Measurements from ENCODE around the gene TBL1X.

TBL1X gene

GRCh38 chrX:9724711-9725110, 259.9 kb downstream of the TBL1X start:
- Histone ChIP-seq H3K4me3 (ENCODE audit: low read depth, low read length) (no peak overlapping the region), H3K27ac (ENCODE audit: low read depth, low read length) (no peak overlapping the region), H3K79me2 (ENCODE audit: control insufficient read depth, insufficient read depth, low read length, unreplicated experiment) (no peaks in the 10 kb centered on the region), H3K36me3 (ENCODE audit: insufficient read depth, low read length) (no peaks in the 10 kb centered on the region), H3K27me3 (ENCODE audit: insufficient read depth, low read length) (no peaks in the 10 kb centered on the region), H3K4me1 (ENCODE audit: control insufficient read depth, insufficient read depth, low read length, unreplicated experiment) (no peaks in the 10 kb centered on the region), H2AFZ (ENCODE audit: low read length, unreplicated experiment) (no peak overlapping the region)

- H3K79me2 ChIP-seq (ENCODE audit: control insufficient read depth, insufficient read depth, low read length, unreplicated experiment), result no peaks in the 10 kb centered on the region
- no peaks in the 10 kb centered on the region; the same call in 1 of the 2 replicates for H3K27me3 ChIP-seq (ENCODE audit: insufficient read depth, low read length)
- no peak overlapping the region for H2AFZ ChIP-seq (ENCODE audit: low read length, unreplicated experiment)
- no peaks in the 10 kb centered on the region for H3K4me1 ChIP-seq (ENCODE audit: control insufficient read depth, insufficient read depth, low read length, unreplicated experiment)
- H3K4me3 ChIP-seq (ENCODE audit: low read depth, low read length), result no peak overlapping the region
- H3K27ac ChIP-seq (ENCODE audit: low read depth, low read length), result no peak overlapping the region
- H3K36me3 ChIP-seq (ENCODE audit: insufficient read depth, low read length), result no peaks in the 10 kb centered on the region
Measured at GRCh38 chrX:9728261-9728660, 263.4 kb downstream of the TBL1X start.

GRCh38 chrX:9729171-9729885, 264.5 kb downstream of the TBL1X start:
- no peak overlapping the region for H2AFZ ChIP-seq (ENCODE audit: low read length, unreplicated experiment)
- H3K4me3 ChIP-seq (ENCODE audit: low read depth, low read length), result no peak overlapping the region
- no peaks in the 10 kb centered on the region for H3K79me2 ChIP-seq (ENCODE audit: control insufficient read depth, insufficient read depth, low read length, unreplicated experiment)
- H3K36me3 ChIP-seq (ENCODE audit: insufficient read depth, low read length), result no peaks in the 10 kb centered on the region
- no peak overlapping the region for H3K27ac ChIP-seq (ENCODE audit: low read depth, low read length)
- no peaks in the 10 kb centered on the region for H3K4me1 ChIP-seq (ENCODE audit: control insufficient read depth, insufficient read depth, low read length, unreplicated experiment)
- H3K27me3 ChIP-seq (ENCODE audit: insufficient read depth, low read length), result no peaks in the 10 kb centered on the region; the same call in 1 of the 2 replicates

GRCh38 chrX:9730078-9730477, 265.2 kb downstream of the TBL1X start:
- H3K27ac ChIP-seq (ENCODE audit: low read depth, low read length), result no peak overlapping the region
- no peaks in the 10 kb centered on the region for H3K36me3 ChIP-seq (ENCODE audit: insufficient read depth, low read length)
- no peaks in the 10 kb centered on the region for H3K79me2 ChIP-seq (ENCODE audit: control insufficient read depth, insufficient read depth, low read length, unreplicated experiment)
- no peak overlapping the region for H3K4me3 ChIP-seq (ENCODE audit: low read depth, low read length)
- H3K27me3 ChIP-seq (ENCODE audit: insufficient read depth, low read length), result no peaks in the 10 kb centered on the region; the same call in 1 of the 2 replicates
- no peaks in the 10 kb centered on the region for H3K4me1 ChIP-seq (ENCODE audit: control insufficient read depth, insufficient read depth, low read length, unreplicated experiment)
- H2AFZ ChIP-seq (ENCODE audit: low read length, unreplicated experiment), result no peak overlapping the region

GRCh38 chrX:9730752-9731151, 265.9 kb downstream of the TBL1X start:
- Histone ChIP-seq H3K36me3 (ENCODE audit: insufficient read depth, low read length) (no peaks in the 10 kb centered on the region), H3K4me3 (ENCODE audit: low read depth, low read length) (no peak overlapping the region), H3K79me2 (ENCODE audit: control insufficient read depth, insufficient read depth, low read length, unreplicated experiment) (no peaks in the 10 kb centered on the region), H2AFZ (ENCODE audit: low read length, unreplicated experiment) (no peak overlapping the region), H3K4me1 (ENCODE audit: control insufficient read depth, insufficient read depth, low read length, unreplicated experiment) (no peaks in the 10 kb centered on the region), H3K27me3 (ENCODE audit: insufficient read depth, low read length) (no peaks in the 10 kb centered on the region; the same call in 1 of the 2 replicates), H3K27ac (ENCODE audit: low read depth, low read length) (no peak overlapping the region)

GRCh38 chrX:9737363-9737762, 272.5 kb downstream of the TBL1X start:
- H3K27me3 ChIP-seq (ENCODE audit: insufficient read depth, low read length), result peaks cover 25% of the 10 kb centered on the region
- no peaks in the 10 kb centered on the region for H3K4me1 ChIP-seq (ENCODE audit: control insufficient read depth, insufficient read depth, low read length, unreplicated experiment)
- H3K79me2 ChIP-seq (ENCODE audit: control insufficient read depth, insufficient read depth, low read length, unreplicated experiment), result no peaks in the 10 kb centered on the region
- H3K36me3 ChIP-seq (ENCODE audit: insufficient read depth, low read length), result no peaks in the 10 kb centered on the region
- no peak overlapping the region for H3K27ac ChIP-seq (ENCODE audit: low read depth, low read length)
- H2AFZ ChIP-seq (ENCODE audit: low read length, unreplicated experiment), result no peak overlapping the region
- no peak overlapping the region for H3K4me3 ChIP-seq (ENCODE audit: low read depth, low read length)

- H3K27me3 ChIP-seq (ENCODE audit: insufficient read depth, low read length), result peaks cover 25% of the 10 kb centered on the region
- H2AFZ ChIP-seq (ENCODE audit: low read length, unreplicated experiment), result no peak overlapping the region
- no peak overlapping the region for H3K27ac ChIP-seq (ENCODE audit: low read depth, low read length)
- H3K4me3 ChIP-seq (ENCODE audit: low read depth, low read length), result no peak overlapping the region
- no peaks in the 10 kb centered on the region for H3K4me1 ChIP-seq (ENCODE audit: control insufficient read depth, insufficient read depth, low read length, unreplicated experiment)
- H3K79me2 ChIP-seq (ENCODE audit: control insufficient read depth, insufficient read depth, low read length, unreplicated experiment), result no peaks in the 10 kb centered on the region
- H3K36me3 ChIP-seq (ENCODE audit: insufficient read depth, low read length), result no peaks in the 10 kb centered on the region
Measured at GRCh38 chrX:9738151-9738550, 273.3 kb downstream of the TBL1X start.

- H3K27ac ChIP-seq (ENCODE audit: low read depth, low read length), result no peak overlapping the region
- no peaks in the 10 kb centered on the region for H3K4me1 ChIP-seq (ENCODE audit: control insufficient read depth, insufficient read depth, low read length, unreplicated experiment)
- no peak overlapping the region for H3K4me3 ChIP-seq (ENCODE audit: low read depth, low read length)
- H3K36me3 ChIP-seq (ENCODE audit: insufficient read depth, low read length), result no peaks in the 10 kb centered on the region
- H2AFZ ChIP-seq (ENCODE audit: low read length, unreplicated experiment), result no peak overlapping the region
- H3K79me2 ChIP-seq (ENCODE audit: control insufficient read depth, insufficient read depth, low read length, unreplicated experiment), result no peaks in the 10 kb centered on the region
- H3K27me3 ChIP-seq (ENCODE audit: insufficient read depth, low read length), result peaks cover 25% of the 10 kb centered on the region
Measured at GRCh38 chrX:9739130-9739529, 274.3 kb downstream of the TBL1X start.

GRCh38 chrX:9745417-9746115, 280.7 kb downstream of the TBL1X start:
- no peaks in the 10 kb centered on the region for H3K36me3 ChIP-seq (ENCODE audit: insufficient read depth, low read length)
- no peak overlapping the region for H2AFZ ChIP-seq (ENCODE audit: low read length, unreplicated experiment)
- H3K27ac ChIP-seq (ENCODE audit: low read depth, low read length), result peak overlapping the region; percentile 72
- no peaks in the 10 kb centered on the region for H3K27me3 ChIP-seq (ENCODE audit: insufficient read depth, low read length)
- no peak overlapping the region for H3K4me3 ChIP-seq (ENCODE audit: low read depth, low read length)
- peaks cover 16% of the 10 kb centered on the region for H3K4me1 ChIP-seq (ENCODE audit: control insufficient read depth, insufficient read depth, low read length, unreplicated experiment)
- no peaks in the 10 kb centered on the region for H3K79me2 ChIP-seq (ENCODE audit: control insufficient read depth, insufficient read depth, low read length, unreplicated experiment)

GRCh38 chrX:9746148-9746888, 281.5 kb downstream of the TBL1X start:
- Histone ChIP-seq H3K4me3 (ENCODE audit: low read depth, low read length) (no peak overlapping the region), H3K27ac (ENCODE audit: low read depth, low read length) (peak overlapping the region; percentile 72), H3K79me2 (ENCODE audit: control insufficient read depth, insufficient read depth, low read length, unreplicated experiment) (no peaks in the 10 kb centered on the region), H2AFZ (ENCODE audit: low read length, unreplicated experiment) (peak overlapping the region; percentile 56), H3K36me3 (ENCODE audit: insufficient read depth, low read length) (no peaks in the 10 kb centered on the region), H3K27me3 (ENCODE audit: insufficient read depth, low read length) (no peaks in the 10 kb centered on the region), H3K4me1 (ENCODE audit: control insufficient read depth, insufficient read depth, low read length, unreplicated experiment) (peaks cover 16% of the 10 kb centered on the region)
